NCI-H1105 (cell line): Measurements from ENCODE around the gene FAXC.
A peak's percentile ranks its signal among the peaks of the same experiment; 100 is the strongest.
"Not testable (repeated sequence)": the region's sequence is repeated elsewhere in the genome, so short reads cannot be mapped to it uniquely, and the experiment has no call there.

Experiments
- DNase-seq: peaks from one replicate; lab custom pipeline; 2025; lab: John Stamatoyannopoulos, UW

Gene FAXC

DNA sequence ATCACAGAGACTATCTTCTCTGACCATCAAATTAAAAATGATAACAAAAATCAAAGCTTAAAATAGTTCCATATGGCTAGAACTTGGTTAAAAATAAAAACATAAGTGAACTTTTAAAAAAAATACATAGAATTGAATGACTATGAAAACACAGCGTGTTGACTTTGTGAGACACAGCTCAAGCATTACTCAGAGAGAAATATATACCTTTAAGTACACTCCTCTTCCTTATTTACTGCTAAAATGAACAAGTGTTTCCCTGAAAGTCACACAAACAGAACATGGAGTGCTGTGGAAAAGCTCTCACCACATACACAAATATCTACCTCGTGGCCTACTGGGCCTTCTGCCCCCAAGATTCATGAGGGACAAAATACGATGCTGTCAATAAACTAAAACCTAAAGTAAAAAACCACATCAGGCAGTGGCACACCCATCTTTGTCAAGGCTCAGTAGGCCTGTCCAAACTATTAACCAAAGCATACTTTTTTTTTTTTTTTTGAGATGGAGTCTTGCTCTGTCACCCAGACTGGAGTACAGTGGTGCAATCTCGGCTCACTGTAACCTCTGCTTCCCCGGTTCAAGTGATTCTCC, 7.5 kb downstream of the FAXC start:
- DNase-seq, result no peak

DNA sequence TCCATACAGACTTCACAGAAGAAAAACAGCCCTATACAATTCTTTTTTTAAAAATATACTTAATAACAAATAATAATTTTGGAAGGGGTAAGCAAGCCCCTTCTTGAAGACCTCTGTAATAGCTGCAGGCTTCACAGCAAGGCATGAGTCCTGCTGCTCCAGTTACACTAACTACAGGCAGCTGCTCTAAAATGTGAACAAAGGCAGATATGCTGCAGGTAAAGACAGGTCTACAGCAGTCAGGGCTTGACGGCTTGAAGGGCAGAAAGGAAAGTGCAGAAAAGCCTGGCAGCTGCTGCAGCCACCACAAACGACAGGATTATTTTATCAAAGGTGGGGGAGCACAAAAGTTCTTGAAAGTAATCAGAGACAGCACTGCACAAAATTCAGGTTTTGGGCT, 11.3 kb downstream of the FAXC start:
- peak; percentile 66 for DNase-seq

DNA sequence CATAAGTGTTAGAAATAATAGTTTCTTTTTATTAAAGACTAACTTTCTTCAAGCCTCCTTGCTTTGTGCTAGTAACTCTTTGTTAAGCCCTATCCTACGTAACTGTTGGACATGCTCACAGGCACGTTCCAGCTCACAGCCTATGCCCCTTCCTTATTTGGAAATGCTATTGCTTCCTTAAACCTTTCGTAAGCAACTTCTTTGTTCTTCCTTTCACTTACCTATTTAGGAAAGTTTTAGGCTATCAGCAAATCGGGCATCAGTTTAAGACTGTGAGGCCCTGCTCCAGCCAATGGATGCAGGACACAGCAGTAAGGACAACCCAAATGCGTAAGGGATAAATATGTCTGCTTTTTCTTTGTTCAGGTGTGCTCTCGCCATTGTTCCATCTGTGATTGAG, 14.2 kb downstream of the FAXC start:
- not testable (repeated sequence) for DNase-seq

DNA sequence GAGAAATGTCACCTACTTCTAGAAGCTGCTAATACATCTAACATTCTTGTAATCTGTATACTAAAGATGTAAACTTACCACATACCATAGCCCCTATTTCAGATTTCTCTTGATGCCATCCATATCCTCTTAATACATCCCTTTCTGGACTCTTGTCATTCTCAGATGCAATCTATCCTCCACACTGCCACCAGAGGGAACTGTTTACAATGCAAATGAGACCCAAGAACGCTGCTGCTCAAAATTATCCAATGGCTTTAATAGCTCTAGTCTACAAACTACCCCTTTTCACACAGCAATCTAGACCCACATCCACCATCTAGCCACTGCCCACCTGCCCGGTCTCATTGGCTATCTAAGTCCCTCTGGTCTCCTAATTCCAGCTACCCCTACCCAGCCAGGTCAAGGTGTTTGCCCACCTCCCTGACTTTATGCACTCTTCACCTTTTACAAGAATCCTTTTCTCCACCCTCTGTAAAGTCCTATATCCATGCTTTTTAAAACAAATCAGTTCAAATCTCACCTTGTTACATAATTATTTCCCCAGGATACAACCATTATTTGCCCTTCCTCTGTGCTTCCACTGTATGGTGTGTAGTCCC, 14.8 kb downstream of the FAXC start:
- DNase-seq, result peak; percentile 44

DNA sequence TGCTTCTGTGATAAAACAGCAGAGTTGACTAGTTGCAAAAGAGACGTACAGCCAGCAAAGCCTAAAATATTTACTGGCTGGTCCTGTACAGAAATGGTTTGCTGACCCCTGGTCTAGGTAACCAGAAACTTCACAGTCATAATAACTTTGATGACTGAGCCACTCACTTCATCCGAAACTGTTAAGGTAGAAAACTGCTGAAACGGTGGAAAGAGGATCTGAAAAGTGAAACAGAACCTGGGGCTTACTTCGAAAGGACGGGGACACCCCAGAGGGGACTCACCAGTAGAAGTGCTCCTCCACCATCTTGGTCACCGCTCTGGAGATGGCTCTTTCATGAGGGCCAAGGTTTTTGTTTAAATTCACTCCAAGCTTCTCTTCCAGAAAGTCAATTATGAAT, 16.4 kb downstream of the FAXC start:
- no peak for DNase-seq

DNA sequence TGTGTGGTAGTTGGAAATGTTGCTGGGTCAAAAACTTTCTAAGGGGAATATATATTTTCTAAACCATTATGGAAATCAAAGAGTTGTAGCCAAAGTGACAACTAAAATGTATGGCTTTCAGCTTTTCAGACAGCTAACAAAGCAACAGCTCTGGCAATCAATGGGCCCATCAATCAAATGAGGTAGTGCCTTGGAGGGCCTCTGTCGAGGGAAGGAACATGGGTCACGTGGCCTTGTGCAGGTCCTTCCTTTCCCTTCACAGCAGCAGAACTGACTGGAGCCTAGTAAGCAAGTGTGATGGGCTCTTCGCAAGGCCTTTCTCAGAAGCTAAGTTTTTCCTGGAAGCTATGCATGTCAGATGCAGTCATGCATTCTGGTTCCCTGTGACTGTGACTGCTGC, 17.9 kb downstream of the FAXC start:
- DNase-seq, result no peak

DNA sequence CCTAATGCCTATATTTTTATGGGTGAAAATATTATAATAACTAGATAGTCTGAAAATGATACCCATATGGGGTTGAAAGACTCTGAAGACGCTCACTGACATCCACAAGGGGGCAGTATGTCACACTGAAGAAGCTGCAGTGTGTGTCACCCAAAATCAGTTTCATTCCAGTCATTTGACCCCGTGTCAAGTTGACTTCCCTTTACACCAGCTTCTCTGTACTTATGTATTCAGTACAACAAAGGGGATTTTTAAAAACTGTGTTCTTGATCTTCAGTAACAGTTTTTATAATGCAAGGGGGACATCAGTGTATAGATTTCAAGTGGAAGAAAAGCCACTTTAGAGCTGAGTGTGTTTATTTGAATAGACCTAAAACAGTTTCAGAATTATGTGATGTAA, 19.3 kb downstream of the FAXC start:
- peak; percentile 34 for DNase-seq

DNA sequence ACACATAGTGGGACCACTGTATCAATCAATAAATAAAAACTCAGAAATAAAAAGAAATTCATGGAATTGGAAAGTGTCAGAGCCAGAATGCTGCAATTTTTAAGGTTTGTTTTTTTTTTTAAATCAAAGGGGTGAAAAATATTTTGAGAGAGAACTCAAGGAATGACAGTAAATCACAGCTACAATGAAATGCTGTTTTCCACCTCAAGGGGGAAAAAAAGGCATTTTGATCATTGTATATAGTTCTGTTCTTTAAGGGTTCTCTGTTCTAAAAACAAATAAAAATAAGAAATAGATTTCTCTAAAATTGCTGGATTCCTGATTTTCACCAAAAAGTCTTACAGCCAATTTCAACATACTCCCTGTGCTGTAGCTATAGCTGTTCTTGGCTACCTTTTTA, 24.5 kb downstream of the FAXC start:
- no peak for DNase-seq

DNA sequence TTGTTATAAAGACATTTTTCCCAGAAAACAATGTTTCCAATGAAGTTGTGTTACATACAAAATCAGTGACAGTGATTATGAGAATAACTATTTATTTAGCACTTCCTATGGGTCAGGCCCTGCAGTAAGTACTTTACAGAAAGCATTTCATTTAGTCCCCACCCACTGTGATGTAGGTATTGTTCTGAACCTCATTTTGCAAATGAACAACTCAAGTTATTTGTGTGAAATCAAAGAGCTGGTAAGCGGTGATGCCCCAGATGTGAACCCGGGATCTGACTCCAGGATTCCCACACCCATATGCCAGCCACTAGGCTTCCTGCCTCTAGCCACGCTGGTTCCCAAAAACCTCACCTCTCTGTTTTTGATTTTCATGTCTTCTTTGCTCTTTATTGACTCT, 30.9 kb downstream of the FAXC start:
- DNase-seq, result no peak

DNA sequence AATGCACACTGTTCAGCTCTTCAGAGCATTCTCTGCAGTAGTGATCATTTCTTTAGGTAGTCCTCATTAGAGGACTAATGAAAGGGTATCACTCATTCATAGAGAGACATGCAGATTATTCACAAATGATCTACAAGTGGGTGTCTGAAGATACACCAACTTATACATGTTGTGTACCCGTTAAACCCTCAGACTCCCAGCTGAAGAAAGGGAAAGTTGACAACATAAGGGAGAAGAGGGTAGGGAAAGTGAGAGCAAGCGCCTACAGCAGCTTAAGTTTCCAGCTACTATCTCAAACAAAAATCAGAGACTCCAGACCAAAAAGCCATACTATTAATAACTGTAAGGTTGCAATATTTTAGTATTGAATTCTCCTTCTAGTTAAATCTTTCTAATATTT, 37.1 kb downstream of the FAXC start:
- no peak for DNase-seq

DNA sequence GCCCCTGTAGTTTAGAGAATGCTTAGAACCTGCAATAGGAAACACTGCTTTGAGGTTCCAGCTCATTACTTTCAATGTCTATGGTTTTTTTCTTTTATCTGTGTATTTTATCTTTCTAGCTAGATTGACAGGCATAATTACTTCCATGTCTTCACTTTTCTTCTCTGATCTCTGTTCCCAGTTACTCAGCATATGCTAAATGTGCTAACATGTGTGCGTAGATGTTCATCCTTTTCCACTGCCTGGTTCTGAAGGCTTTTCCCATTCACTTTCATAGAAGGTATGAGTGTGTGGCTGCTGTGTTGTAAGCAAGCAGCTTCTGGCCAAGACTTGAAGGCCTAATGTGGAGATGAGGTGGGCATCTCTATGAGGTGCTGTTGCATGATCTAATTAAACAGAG, 38.9 kb downstream of the FAXC start:
- no peak for DNase-seq

DNA sequence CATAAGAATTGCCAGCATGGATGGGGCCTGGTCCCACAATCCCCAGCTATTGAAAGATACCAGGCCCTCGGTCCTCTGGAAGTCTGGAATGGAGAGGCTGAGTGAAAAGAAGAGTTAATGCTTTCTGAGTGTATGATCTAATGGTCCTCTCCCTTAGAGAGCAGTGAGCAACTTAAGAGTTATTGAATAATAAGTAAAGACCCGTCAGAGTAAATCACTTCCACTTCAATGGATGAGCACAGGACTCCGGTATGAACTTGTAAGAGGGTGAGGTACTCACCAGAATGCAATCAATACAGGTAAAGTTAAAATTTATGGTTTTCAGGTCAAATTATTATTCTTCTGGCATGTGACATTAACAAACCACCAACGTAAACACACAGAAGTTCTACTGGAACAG, 39.9 kb downstream of the FAXC start:
- DNase-seq, result no peak

DNA sequence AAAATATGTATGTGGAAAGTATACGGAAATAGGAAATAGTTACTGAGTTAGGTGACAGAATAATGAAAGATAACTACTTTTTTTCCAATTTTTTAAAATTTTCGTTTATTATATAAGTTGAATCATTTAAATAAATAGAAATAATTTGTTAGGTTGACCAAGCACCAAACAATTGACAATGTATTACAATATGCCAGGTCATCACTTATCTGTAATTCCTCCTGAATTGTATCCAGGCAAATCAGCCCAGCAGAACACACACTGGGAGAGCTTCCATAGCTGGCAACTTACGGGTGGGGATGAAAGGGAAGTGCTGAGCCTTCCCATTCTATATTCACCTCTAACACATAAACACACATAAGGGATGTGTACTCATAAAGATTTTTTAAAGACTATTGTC, 40.7 kb downstream of the FAXC start:
- DNase-seq, result no peak

DNA sequence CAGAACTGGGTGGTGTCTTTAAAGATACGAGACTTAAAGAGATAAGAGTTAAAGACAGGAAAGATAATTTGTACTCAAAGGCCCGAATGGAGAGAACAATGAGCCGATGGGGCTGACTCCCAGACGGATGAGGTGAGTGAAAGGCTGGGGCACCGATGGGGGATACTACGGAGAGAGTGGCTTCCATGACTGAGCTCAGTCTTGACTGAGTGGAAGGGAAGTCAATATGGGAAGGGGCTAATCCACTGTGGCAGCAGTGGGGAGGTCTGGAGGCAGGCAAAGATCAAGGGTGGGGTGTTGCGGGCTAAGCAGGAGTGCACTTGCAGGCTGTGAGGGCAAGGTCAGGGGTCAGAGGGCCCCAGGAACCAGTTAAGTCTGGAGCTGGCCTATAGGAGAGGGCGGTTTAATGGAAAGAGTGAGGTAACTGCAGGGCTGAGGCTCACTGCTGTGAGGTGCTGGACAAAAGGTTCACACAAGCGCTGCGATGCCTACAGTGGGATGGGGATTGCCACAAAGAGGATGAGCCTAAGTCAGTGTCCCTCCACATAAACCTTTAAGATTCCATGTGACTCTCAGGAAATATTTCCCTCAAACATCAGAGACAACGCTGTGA, 42.1 kb downstream of the FAXC start:
- DNase-seq, result no peak

DNA sequence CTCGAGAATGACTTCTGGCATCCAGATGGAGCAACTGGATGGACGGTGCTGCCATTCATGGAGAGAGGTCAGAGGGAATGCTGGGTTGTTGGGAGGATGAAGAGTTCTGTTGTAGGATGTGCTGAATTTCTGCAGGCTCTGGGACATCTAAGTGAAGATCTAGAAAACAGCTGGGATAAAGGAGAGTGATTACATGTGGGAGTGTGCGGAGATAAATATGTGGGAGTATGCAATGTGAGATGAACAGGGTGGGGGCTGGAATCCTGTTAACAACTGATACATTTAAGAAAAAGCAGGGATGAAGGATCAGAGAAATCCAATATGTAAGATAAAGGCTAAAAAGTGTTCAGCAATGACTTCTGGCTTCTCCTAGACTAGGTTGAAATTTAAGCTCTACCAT, 43.1 kb downstream of the FAXC start:
- DNase-seq, result no peak

DNA sequence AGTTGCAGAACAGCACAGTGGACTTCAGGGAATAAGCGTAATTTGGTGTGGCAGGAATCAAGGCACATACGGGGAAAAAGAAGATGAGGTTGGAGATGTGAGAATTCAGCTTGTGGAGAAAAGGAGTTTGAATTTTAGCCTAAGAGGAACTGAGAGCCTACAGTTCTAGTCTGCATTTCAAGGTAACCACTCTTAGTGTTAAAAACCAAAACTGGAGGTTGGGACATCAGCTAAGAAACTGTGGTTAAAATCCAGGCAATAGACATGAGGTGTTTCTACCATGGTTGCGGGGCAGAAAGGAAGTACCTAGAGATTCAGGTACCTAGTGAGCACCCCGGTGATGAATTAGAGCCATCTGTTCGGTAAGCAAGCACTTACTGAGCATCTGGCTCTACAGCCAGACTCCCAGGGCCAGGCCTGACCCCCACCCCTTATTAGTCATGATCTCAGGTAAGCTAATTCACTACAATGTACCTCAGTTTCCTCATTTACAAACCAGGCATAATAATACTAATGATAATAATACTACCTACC, 44.4 kb downstream of the FAXC start:
- DNase-seq, result no peak

DNA sequence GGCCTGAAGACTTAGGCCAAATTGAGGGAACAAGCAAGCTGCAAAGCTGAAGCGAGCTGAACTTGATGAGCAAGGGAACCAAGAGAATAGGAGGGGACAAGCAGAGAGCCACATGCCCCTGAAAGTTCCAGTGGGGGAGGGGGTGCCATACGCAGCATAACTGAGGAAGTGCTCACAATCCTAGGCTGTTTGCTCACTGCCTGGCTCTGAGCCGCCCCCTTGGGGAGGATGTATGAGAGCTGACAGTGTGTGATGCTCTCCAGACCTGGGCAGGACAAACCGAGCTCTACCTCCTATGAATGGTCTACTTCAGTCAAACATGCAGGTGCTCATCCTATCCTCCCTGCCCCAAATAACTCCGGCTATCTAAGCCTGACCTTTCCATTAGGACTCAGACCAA, 52.1 kb downstream of the FAXC start:
- DNase-seq, result no peak

DNA sequence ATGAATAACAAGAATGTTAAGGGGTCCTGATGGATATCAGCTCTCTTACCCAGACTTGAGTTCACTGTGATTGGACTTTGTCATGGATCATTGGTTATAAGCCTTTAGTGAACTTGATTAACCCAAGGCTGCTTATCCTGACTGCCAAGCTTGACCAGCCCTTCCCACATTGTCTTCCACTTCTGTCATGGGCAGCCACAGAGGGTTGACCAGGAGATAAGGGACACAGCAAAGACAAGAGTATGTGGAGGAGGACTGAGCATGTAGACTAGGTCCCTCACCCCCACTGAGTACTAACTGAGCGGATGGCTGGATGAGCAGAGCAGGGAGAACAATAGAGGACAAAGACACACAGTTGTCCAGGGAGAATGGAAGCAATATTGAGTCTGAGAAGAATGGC, 52.5 kb downstream of the FAXC start:
- no peak for DNase-seq

DNA sequence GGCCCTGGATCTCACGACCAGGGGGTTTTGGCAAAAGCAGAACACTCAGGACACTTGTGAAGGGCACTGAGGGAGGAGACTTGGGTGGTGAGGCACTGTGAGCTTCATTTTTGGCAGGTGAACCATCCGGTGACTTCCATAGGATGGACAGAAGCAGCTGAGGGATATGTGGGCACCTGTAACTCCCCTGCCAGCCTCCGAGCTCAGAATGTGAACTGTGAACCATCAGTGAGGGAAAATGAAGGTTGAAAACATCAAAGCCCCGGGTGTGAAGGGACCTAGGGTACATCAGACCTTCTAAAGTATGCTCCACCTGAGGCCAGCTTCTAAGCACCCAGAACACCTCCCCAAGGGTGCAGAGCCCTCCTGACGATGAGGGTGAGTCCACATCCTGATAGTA, 53.2 kb downstream of the FAXC start:
- no peak for DNase-seq

DNA sequence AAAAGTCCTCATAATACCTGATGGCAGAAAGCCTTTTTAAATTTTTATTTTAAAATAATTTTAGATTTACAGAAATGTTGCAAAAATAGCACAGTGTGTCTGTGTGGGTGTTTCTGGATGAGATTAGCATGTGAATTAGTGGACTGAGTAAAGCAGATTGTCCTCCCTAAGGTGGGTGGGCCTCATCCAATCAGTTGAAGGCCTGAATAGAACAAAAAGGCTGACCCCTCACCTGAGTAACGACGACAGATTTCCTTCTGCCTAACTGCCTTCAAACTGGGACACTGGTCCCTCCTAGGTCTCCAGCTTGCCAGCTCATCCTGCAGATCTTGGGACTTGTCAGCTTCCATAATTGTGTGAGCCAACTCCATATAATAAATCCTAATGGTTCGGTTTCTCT, 54.2 kb downstream of the FAXC start:
- DNase-seq, result no peak

DNA sequence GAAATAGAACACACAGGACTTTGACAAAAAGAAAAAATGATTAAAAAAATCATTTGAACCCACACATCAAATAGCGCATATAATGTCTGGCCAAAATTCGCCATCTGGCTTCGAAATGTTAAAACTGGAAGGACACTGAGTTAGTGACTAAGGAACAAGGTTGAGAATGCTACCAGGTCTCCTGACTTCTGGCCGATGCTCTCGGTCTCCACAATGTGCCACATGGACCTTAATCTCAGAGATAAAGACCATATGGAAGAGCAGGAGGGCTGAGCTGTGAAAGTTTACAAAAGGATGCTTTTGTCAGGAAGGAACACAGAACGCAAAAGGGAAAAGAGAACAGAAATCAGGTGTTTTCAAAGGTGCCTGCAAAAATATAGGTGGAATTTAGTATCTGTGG, 54.7 kb downstream of the FAXC start:
- no peak for DNase-seq

DNA sequence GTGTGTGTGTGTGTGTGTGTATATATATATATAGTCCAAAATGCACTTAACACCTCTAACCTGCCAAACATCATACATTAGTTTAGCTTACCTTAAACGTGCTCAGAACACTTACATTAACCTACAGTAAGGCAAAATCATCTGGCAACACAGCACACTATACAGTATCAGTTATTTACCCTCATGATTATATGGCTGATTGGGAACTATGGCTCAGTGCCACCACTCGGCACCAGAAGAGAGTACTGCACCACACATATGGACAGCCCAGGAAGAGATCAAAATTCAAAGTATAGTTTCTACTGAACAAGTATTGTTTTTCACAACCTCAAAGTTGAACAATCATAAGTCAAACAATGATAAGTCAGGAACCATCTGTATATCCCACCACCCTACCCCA, 59.8 kb downstream of the FAXC start:
- DNase-seq, result no peak

DNA sequence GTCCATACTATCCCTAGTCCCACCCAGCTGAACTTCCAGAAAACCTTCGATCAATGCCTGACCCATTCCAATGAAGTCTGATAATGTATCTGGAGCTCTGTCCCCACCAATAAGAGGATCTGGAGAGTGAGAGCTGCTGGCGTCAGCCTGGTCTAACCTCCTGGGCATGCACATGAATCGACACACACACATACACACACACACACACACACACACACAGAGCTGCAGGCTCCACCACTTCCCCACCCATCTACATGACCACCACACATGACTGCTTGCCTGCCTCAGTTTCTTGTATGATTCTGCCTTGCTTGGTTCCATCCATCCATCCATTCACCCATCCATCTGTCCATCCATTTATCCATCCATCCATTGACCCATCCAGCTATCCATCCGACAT, 60.8 kb downstream of the FAXC start:
- no peak for DNase-seq

DNA sequence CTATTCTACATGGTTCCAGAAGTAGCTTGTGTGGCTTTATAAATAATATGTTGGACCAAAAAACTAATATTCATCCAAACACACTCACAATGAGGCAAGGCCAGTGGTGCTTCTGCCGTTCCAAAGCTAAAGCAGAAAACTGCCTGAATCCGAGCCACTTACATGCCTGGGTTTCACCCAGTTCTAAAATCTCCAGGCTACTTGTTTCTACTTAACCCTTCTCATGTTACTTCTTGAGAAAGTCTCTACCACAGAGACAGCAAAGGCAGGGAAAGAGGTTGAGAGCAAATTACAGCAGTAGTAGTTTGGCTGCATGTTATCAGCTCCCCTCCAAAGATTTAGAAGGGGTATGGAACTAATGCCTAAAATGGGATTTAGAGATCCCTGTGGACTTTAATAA, 62.0 kb downstream of the FAXC start:
- no peak for DNase-seq
